HL-60 (cell line): Measurements from ENCODE around the gene CD2.

Experiments
- DNase-seq, 2 experiments: peaks; one replicate each; pipeline ENCODE4 v3.0.0-alpha.2; 2010 to 2020; ENCODE audit warnings: low read depth in 1 of 2, low spot score in 1 of 2
- H3K27ac ChIP-seq: fragments of 250-450 bp; sonication (Bioruptor Pico); replicated peaks from 2 replicates; pipeline ENCODE4 v1.5.1; 2020; ENCODE audit warnings: mild to moderate bottlenecking, moderate library complexity
- H3K27me3 ChIP-seq: fragments of 250-450 bp; sonication (Bioruptor Pico); 2 replicates; pipeline ENCODE4 v1.5.1; 2021; ENCODE audit warnings: mild to moderate bottlenecking, moderate library complexity; ENCODE audit not compliant: insufficient read depth, poor library complexity, severe bottlenecking
- H3K4me3 ChIP-seq: replicated peaks from 2 replicates; pipeline ENCODE4 v1.5.1; 2011; ENCODE audit warnings: mild to moderate bottlenecking, control low read depth, low read length; ENCODE audit not compliant: insufficient read depth
- CTCF ChIP-seq: IDR thresholded peaks from one replicate; pipeline ENCODE4 v1.5.1; 2011; ENCODE audit warnings: low read length, control low read depth, inconsistent platforms; ENCODE audit not compliant: insufficient read depth
- GABPA ChIP-seq: IDR thresholded peaks from 2 replicates; pipeline ENCODE4 v1.6.1; 2012; ENCODE audit warnings: low read depth
- POLR2AphosphoS5 ChIP-seq: IDR thresholded peaks from 2 replicates; pipeline ENCODE4 v1.6.1; 2012; ENCODE audit warnings: low read depth
- REST ChIP-seq: IDR thresholded peaks from 2 replicates; pipeline ENCODE4 v1.6.1; 2012; ENCODE audit warnings: low read depth; ENCODE audit not compliant: insufficient replicate concordance
- SPI1 ChIP-seq: IDR thresholded peaks from 2 replicates; pipeline ENCODE4 v1.6.1; 2012; ENCODE audit warnings: low read depth, mild to moderate bottlenecking, borderline replicate concordance

Gene CD2

GRCh38 chr1:116732726-116733125, 21.5 kb upstream of the CD2 start:
- DNase-seq = no peak
- H3K27me3 ChIP-seq = no peaks in the 10 kb centered on the region
- H3K4me3 ChIP-seq = no peak overlapping the region
- no peak overlapping the region for H3K27ac ChIP-seq
- TF ChIP-seq CTCF (no peak), REST (no peak), GABPA (no peak), SPI1 (no peak), POLR2AphosphoS5 (no peak)

- Histone ChIP-seq H3K4me3 (no peak overlapping the region), H3K27me3 (no peaks in the 10 kb centered on the region), H3K27ac (no peak overlapping the region)
- TF ChIP-seq GABPA (no peak), SPI1 (peak; percentile 34; the same call in 1 of the 2 replicates), REST (no peak)
- peak in 1 of 2 experiments; percentile 60 for DNase-seq
Observed at GRCh38 chr1:116733476-116734365, 20.5 kb upstream of the CD2 start.

GRCh38 chr1:116735246-116735645, 19.0 kb upstream of the CD2 start:
- no peak for DNase-seq
- no peak overlapping the region for H3K27ac ChIP-seq
- no peak overlapping the region for H3K4me3 ChIP-seq
- no peak for TF ChIP-seq REST
- TF ChIP-seq CTCF = no peak
- TF ChIP-seq SPI1 = no peak
- TF ChIP-seq GABPA = no peak
- no peak for TF ChIP-seq POLR2AphosphoS5
- H3K27me3 ChIP-seq = no peaks in the 10 kb centered on the region
